Mucosa of rectum (tissue), 2 donors: Measurements from ENCODE around the gene FGF4.

Experiments
- H3K27ac ChIP-seq, 2 donors: one replicate each; pipeline ENCODE4 v1.7.0; 2013; ENCODE audit warnings: inconsistent platforms in 2 of 2, low read depth in 2 of 2, low read length in 2 of 2
- H3K27me3 ChIP-seq, 2 donors: one replicate each; pipeline ENCODE4 v1.7.0; 2013; ENCODE audit warnings: low read length in 2 of 2; ENCODE audit not compliant: control insufficient read depth in 2 of 2, insufficient read depth in 2 of 2
- H3K36me3 ChIP-seq, 2 donors: one replicate each; pipeline ENCODE4 v1.7.0; 2013; ENCODE audit warnings: low read length in 2 of 2; ENCODE audit not compliant: control insufficient read depth in 2 of 2, insufficient read depth in 2 of 2
- H3K4me1 ChIP-seq, 2 donors: one replicate each; pipeline ENCODE4 v1.7.0; 2013; ENCODE audit warnings: low read length in 2 of 2, mild to moderate bottlenecking in 1 of 2; ENCODE audit not compliant: control insufficient read depth in 2 of 2, insufficient read depth in 2 of 2
- H3K4me3 ChIP-seq, 2 donors: one replicate each; pipeline ENCODE4 v1.7.0; 2013; ENCODE audit warnings: low read length in 2 of 2
- H3K9ac ChIP-seq, 2 donors: one replicate each; pipeline ENCODE4 v1.7.0; 2013; ENCODE audit warnings: low read length in 2 of 2, low read depth in 1 of 2, mild to moderate bottlenecking in 1 of 2
- H3K9me3 ChIP-seq, 2 donors: one replicate each; pipeline ENCODE4 v1.7.0; 2013; ENCODE audit warnings: low read length in 2 of 2; ENCODE audit not compliant: control insufficient read depth in 2 of 2
- donor health status: healthy.
- donor health status: Normal muscosa, but diverticular disease.

Gene FGF4

DNA sequence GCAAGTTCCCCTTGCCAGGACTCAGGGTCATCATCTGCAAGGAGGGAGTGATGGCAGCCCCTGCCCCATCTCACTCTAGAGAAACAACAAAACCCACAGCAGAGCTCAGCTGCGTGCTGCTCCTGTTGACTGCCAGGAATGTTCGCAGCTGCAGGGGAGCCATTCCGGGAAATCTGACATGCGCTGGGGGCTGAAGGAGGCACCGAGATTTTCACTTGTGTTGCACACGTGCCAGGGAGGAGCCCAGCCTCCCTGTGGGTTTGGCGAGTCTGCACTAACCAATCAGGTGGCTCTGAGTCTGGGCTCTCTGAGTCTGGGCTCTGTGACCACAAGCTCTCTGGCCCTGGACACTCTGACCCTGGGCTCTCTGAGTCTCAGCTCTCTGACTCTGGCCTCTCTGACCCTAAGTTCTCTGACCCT is 33.5 kb upstream of the FGF4 start:
- no peaks in the 10 kb centered on the region for H3K9me3 ChIP-seq
- no peak overlapping the region for H3K9ac ChIP-seq

DNA sequence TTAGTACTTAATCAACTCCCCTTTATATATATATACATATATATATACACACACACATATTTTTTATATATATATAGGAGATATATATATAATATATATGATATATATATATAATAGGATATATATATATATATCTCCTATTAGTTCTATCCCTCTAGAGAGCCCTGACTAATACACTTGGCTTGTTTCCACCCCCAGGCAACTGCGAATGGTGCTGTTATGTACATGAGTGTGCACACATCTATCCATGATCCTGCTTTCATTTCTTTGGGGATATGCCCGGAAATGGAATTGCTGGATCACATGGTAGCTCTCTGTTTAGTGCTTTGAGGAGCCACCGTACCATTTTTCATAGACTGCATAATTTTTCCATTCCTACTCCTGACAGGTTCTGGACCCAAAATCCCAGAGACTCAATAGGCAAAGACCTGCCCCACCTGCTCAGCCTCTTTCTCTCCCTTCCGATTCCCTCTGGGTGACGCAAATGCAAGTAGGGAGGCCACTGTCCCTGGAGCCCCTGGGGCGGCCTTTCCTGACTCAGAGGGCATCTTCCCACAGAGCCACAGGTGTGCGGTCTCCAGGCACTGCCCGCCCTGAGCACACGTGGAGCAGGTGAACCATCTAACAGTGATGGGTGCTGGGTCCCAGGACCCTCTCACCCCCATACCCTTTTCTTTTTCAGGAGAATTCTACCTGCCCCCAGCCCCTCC is 32.1 kb upstream of the FGF4 start:
- Histone ChIP-seq H3K9me3 (no peaks in the 10 kb centered on the region), H3K4me1 (no peaks in the 10 kb centered on the region), H3K4me3 (no peak overlapping the region), H3K27me3 (peaks cover 0 to 8% of the 10 kb centered on the region in 2 donors), H3K9ac (no peak overlapping the region), H3K27ac (no peak overlapping the region), H3K36me3 (no peaks in the 10 kb centered on the region)

More for the DNA sequence above, 33.5 kb upstream of the FGF4 start:
- Histone ChIP-seq H3K4me1 (no peaks in the 10 kb centered on the region), H3K36me3 (no peaks in the 10 kb centered on the region), H3K27me3 (peaks cover 0 to 8% of the 10 kb centered on the region in 2 donors), H3K4me3 (no peak overlapping the region), H3K27ac (no peak overlapping the region)

DNA sequence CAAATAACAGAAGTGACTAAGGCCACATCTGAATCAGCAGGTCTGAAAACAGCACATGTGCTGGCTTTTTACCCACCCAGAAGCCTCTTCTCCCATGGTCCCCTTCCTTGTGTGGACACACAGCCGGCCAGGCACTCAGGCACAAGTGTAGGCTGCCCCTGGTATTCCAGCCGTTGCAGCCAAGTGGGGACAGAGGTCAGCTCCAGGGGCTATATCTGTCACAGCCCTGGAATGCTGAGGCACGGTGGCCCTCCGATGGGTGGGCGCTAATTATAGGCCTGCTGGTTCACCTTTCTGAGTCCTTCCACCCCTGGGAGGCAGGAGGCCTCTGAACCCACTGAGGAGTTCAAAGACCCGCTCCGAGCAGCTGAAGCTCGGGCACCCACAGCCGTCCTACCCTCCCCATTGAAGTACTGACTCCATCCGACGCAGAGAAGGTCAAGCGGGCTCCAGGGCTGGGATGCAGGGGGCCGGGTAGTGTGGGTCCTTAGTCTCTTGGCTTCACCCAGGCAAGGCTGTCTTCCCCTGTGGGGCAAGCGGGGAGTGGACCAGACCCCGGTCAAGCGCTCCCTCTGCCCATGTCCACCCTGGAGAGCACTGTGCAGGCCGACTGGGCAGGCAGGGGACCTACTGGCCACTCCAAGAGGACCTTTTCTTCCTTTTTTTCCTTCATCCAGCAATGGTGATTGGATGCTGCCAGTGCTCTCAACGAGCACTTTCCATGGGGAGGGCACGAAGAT is 29.8 kb upstream of the FGF4 start:
- no peak overlapping the region for H3K27ac ChIP-seq
- no peaks in the 10 kb centered on the region for H3K36me3 ChIP-seq
- H3K9me3 ChIP-seq, result no peaks in the 10 kb centered on the region
- no peaks in the 10 kb centered on the region for H3K4me1 ChIP-seq
- H3K4me3 ChIP-seq, result no peak overlapping the region
- peaks cover 0 to 8% of the 10 kb centered on the region in 2 donors for H3K27me3 ChIP-seq
- H3K9ac ChIP-seq, result no peak overlapping the region

DNA sequence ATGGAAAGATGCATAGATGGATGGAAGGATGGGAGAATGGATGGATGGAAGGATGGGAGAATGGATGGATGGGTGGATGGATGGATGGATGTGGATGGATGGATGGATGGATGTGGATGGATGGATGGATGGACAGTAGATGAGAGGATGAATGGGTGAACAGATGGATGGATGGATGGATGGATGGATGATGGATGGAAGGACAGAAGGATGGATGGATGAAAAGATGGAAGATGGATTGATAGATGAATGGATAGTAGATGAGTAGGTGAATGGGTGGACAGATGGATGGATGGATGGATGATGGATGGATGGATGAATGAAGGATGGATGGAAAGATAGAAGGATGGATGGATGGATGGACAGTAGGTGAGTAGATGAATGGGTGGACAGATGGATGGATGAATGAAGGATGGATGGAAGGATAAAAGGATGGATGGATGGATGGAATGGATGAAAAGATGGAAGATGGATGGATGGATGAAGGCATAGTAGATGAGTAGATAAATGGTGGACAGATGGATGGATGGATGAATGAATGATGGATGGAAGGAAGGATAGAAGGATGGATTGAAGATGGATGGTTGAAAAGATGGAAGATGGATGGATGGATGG is 28.6 kb upstream of the FGF4 start:
- Histone ChIP-seq H3K27ac (no peak overlapping the region), H3K4me3 (no peak overlapping the region), H3K9ac (no peak overlapping the region), H3K9me3 (no peaks in the 10 kb centered on the region), H3K27me3 (peaks cover 0 to 4% of the 10 kb centered on the region in 2 donors), H3K36me3 (no peaks in the 10 kb centered on the region), H3K4me1 (no peaks in the 10 kb centered on the region)

DNA sequence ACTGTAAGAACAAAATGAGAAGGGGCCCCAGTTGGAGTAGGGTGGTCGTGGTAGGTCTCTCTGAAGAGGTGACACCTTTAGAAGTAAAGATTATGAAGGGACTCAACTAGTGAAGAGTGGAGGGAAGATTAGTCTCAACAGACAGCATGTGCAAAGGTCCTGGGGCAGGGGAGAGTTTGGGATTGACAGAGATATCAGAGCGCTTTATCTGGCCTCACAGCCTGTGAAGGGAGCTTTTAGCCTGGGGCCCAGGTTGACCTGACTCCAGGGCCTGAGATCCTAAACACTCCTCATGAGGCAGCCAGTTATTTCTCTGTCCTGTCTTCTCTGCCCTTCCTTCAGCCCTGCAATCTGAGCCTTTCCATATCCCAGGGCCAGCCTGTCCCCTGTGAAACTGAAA is 27.9 kb upstream of the FGF4 start:
- Histone ChIP-seq H3K36me3 (no peaks in the 10 kb centered on the region), H3K4me1 (no peaks in the 10 kb centered on the region), H3K9me3 (no peaks in the 10 kb centered on the region), H3K4me3 (no peak overlapping the region), H3K9ac (no peak overlapping the region), H3K27me3 (peaks cover 0 to under 1% of the 10 kb centered on the region in 2 donors), H3K27ac (no peak overlapping the region)

DNA sequence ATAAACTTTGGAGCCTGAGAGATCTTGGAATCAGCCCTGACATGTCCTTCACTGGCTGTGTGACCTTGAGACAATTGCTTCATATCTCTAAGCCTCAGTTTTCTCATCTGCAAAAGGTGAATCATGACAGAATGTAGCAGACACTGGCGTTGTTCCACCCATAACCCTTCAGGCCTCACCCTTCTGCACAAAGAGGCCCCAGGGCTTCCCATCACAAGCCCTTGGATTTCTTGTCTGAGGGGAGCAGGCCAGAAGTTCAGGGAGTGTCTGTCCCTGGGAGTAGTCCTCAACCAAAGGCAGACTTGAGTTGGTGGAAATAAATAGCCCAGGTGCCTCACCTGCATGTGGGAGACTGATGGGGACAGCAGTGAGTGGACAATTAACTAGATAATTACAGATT is 27.4 kb upstream of the FGF4 start:
- peaks cover 3% of the 10 kb centered on the region in 2 donors for H3K27me3 ChIP-seq
- no peak overlapping the region for H3K9ac ChIP-seq
- no peaks in the 10 kb centered on the region for H3K9me3 ChIP-seq
- H3K4me1 ChIP-seq, result no peaks in the 10 kb centered on the region
- no peak overlapping the region for H3K27ac ChIP-seq
- no peak overlapping the region for H3K4me3 ChIP-seq
- no peaks in the 10 kb centered on the region for H3K36me3 ChIP-seq

DNA sequence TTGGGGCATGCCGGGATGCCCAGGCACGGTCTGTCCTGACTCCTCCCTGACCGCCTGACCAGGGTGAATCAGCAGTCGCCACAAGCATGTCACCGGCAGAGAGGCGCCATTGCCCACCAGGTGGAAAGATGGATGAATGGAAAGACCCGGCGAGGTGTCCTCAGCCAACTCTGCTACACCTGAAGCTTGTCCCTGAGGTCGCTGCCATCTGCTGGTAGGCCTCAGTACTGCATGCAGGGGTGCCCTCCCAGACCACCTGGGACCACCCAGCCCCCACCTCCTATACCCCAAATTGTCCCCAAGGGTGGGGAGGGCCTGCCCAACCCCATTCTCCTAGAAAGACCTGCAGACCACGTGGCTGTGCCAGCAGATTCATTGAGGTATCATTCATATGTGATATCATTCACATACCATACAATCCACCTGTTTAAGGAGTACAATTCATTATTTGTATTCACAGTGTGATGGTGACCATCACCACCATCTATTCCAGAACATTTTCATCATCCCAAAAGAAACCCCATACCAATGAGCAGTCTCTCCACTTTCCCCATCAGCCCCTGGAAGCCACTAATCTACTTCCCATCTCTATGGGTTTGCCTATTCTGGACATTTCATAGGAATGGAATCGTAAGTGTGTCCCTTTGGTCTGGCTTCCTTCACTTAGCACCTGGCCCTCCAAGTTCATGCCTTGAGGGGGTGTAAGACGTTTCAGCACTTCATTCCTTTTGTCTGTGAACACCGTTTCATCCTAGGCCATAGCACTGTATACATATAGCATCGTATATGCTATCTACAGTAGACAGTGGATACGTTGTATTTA is 26.6 kb upstream of the FGF4 start:
- Histone ChIP-seq H3K27me3 (peaks cover 3% of the 10 kb centered on the region in 2 donors), H3K27ac (no peak overlapping the region), H3K9ac (no peak overlapping the region), H3K9me3 (no peaks in the 10 kb centered on the region), H3K36me3 (no peaks in the 10 kb centered on the region), H3K4me3 (no peak overlapping the region), H3K4me1 (no peaks in the 10 kb centered on the region)

DNA sequence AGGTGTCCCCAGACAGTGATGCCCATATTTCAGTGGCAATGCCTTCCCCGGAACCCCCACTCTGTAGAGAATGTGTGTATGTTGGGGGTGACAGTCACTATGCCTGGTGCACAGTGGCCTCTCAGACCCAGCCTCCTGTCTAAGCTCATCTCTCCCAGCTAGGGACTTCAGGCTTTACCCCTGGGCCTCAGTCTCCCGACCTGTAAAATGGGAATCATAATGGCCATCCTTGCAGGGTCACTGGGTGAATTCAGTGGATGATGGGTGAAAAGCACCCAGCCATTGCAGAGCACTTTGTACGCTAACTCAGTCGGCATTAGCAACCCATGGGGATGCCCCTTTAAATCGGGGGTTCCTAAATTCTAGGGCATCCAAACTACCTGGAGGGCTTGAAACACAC is 25.1 kb upstream of the FGF4 start:
- H3K9ac ChIP-seq, result no peak overlapping the region

DNA sequence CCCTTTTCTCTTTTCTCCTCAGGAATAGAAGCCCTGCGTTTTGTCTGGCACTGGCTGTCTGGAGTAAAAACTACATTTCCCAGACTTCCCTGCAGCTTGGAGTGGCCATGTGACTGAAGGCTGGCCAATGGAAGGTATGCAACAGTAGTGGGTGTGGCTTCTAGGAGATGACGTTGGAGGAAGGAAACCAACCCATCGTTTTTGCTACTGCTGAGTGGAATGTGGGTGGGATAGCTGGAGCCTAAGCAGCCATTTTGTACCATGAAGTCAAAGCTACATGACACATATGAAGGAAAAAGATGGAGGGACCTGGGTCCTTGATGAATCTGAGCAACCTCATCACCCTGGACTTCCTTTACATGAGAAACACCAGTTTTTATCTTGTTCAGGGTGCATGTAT is 24.4 kb upstream of the FGF4 start:
- Histone ChIP-seq H3K9me3 (no peaks in the 10 kb centered on the region), H3K27ac (no peak overlapping the region), H3K27me3 (peaks cover 3% of the 10 kb centered on the region in 2 donors), H3K4me1 (no peaks in the 10 kb centered on the region), H3K4me3 (no peak overlapping the region), H3K9ac (no peak overlapping the region), H3K36me3 (no peaks in the 10 kb centered on the region)

More for the DNA sequence above, 25.1 kb upstream of the FGF4 start:
- Histone ChIP-seq H3K27ac (no peak overlapping the region), H3K36me3 (no peaks in the 10 kb centered on the region), H3K9me3 (no peaks in the 10 kb centered on the region), H3K4me1 (no peaks in the 10 kb centered on the region), H3K4me3 (no peak overlapping the region), H3K27me3 (peaks cover 3% of the 10 kb centered on the region in 2 donors)
